GM18526 (cell line): ENCODE results near the gene ADCY7.

Experiments used
- POLR2A ChIP-seq: IDR thresholded peaks from 3 replicates; pipeline ENCODE4 v1.6.1; 2011; ENCODE audit not compliant: insufficient read length; ENCODE audit errors: extremely low read depth

Gene ADCY7

DNA sequence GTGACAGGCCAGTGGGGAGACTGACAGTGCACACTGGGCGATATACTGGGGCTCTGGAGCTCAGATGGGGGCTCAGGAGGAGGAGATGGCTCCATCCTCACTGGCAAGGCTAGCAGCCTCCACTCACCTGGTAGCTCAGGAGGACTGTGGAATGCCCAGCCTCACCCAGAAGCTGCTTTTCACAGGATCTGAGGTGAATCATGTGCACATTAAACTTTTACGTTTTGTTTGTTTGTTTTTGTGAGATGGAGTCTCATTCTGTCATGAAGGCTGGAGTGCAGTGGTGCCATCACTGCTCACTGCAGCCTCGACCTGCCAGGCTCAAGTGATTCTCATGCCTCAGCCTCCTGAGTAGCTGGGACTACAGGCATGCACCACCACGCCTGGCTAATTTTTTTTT, 28.6 kb downstream of the ADCY7 start:
- no peak for TF ChIP-seq POLR2A

DNA sequence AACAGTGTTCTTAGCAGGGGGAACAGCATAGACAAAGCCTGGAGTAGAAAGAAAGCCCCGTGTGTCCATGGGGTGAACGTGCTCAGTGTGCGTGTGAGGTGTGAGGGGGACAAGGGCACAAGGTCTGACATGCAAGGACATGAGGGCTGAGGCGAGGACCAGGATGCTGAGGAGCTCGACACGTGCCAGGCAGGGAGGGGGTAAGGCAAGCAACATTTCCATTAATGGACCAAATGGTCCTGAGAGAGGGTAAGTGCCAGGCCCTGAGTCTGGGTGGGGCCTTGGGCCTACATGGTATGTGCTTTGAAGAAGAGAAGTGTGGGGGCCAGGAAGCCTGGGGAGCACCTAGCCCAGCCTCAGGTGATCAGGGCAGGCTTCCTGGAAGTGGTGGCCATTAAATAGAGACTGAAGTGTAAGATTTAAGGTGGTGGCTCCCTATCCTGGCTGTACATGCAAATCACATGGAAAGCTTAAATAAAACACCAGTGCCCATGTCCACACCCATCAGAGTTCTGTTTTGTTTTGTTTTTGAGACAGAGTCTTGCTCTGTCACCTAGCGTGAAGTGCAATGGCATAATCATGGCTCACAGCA, 29.3 kb downstream of the ADCY7 start:
- no peak for TF ChIP-seq POLR2A

DNA sequence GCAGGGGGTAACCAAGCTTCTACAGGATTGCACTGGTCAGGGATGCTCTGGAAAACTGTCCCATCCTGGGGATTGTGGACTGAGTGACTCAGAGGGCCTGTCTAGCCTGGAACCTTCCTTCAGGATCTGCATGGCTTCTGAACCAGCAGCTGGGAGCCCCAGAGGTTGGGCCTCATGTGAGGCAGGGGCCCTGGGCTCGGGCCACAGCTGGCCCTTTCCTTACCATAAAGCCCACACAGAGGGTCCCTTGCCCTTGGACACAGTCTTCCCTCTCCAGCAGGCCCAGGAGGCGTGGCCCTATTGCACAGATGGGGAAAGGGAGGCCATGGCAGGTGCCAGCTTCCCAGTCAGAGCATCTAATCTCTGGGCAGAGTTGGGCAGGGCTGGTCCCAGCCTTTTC, 30.5 kb downstream of the ADCY7 start:
- no peak for TF ChIP-seq POLR2A

DNA sequence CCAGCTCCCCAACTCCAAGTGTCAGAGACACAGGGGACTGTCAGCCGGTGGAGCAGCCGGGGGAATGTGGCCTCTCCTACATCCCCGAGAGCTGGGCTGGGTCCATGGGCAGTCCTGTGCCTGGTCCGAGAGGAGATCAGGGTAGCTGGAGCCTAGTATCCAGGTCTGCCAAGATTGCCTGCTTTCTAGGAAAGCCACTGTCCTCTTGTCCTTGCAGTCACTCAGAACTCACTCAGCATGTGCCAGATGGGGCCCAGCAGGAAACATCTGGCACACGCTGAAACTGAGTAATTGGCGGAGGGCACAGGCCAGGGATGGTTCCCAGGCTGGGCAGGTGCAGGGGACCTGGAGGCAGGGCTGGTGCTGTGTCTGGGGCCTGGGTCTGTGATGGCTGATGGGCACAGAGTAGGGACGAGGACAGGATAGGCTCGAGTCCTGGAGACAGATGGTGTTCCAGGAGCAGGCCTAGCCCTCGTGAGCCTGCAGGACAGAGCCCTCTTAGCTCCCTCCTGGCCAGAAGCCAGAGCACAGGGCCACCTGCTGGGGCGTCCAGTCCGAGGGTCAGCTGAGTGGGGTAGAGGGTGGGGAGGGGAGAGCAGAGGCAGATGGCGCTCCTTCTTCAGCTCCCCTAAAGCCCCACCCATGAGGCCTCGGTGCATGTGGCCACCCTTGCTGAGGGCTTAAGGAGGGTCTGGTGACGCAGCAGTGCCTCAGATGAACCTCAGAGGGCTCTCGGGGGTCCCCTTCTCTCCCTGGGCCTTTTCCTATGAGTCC, 31.1 kb downstream of the ADCY7 start:
- TF ChIP-seq POLR2A, result no peak

DNA sequence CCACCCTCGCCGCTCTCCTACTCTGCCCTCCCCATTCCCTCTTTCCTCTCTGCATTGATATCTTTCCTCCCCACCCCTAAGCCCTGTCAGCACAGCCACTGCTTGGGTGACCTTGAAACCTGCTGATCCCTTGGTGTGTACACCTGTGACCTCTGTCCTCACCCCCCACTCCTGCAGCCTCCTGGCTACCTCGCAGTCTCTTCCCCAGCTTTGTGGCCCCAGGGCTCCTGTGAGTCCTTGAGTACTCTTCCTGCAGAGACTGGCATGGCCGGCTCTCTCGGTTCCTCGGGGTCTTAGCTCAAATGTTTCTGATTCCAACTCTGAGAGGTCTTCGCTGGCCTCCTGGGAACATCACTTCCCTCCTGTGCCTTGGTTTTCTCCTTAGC, 31.7 kb downstream of the ADCY7 start:
- TF ChIP-seq POLR2A, result no peak

DNA sequence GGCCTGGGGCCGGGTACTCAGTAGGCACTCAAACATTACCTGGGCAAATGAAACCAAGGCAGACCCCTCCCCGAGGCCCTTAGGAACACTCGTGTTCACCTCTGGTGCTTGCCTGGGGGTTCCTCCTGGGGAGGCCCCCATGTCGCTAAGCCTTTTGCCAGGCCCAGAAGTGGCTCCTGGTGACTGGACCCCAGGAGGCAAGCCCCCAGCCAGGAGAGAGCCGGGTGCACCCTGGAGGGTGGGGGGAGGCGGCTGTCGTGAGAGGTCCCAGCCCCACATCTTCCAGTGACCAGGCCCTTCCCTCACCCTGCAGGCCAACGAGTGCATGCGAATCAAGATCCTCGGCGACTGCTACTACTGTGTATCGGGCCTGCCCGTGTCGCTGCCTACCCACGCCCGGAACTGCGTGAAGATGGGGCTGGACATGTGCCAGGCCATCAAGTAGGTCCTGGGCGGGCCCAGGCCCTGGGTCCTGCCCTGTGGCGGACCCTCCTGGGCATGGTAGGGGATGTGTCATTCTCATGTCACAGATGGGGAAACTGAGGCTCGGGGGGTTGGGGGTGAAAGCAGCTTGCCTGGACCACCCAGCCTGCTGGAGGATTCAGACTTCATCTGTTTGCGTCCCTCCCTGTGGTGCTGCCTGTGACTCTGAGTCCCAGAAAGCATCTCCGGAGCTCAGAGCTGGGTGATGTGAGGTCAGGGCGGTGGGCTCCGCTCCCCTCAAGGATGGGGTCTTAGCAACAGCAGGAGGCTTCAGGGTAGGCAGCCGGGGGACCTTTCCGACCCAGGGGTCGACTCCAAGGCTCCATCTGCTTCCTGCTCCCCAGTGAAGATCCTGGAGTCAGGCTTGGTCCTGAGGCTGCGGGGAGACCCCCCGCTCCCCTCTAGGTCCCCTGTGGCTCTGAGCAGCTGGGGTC, 32.5 kb downstream of the ADCY7 start:
- no peak for TF ChIP-seq POLR2A

DNA sequence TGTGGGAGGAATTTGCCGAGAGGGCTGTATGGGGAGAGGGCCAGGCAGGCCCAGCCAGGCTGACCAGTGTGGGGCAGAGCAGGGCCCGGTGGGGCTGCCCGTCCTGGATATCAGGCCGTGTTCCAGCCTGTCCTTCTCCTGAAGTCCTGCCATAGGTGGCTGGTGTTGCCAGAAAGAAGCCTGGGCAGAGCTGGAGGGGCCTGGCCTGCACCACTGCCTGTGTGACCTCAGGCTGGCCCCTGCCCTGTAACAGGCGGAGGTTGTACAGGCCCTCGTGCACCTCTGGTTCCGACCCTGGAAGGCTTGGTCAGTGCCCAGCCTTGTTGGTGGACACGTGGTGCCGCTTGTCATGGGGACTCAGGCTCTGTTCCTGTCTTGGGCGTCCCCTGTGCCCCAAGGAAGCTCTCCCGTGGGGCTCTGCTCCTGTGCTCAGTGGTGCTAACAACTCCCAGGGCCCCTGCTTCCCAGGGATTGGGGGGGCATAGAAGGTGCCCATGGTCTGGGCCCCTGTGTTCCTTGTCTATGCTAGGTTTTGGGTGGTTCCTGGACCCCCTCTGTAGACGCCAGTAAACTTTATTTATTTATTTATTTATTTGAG, 33.3 kb downstream of the ADCY7 start:
- no peak for TF ChIP-seq POLR2A

DNA sequence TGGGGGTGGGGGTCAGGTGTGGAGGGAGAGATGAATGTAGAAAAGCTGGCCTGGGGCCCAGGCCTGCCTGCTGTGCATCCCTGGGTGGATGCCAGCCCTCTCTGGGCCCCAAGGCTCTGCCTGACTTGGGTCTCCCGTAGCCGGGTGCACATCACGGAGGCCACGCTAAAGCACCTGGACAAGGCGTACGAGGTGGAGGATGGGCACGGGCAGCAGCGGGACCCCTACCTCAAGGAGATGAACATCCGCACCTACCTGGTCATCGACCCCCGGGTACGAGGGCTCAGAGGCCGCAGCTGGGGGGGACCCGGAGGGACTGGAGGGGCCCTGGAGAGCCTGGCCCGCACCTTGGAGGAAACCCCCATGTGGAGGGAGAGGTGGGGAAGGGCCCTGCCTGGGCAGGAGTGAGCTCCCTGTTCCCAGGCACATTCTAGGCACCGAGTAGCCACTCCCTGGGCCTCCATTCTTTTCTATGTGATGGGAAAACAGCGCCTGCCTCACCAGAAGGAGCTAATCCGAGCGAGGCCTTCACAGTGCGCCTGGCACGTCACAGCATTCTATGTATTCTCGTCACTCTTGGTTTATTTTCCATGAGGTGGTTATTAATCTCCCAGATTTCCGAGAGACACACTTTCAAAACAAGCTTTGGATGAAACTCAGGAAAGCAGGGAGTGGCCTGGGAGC, 34.7 kb downstream of the ADCY7 start:
- no peak for TF ChIP-seq POLR2A

DNA sequence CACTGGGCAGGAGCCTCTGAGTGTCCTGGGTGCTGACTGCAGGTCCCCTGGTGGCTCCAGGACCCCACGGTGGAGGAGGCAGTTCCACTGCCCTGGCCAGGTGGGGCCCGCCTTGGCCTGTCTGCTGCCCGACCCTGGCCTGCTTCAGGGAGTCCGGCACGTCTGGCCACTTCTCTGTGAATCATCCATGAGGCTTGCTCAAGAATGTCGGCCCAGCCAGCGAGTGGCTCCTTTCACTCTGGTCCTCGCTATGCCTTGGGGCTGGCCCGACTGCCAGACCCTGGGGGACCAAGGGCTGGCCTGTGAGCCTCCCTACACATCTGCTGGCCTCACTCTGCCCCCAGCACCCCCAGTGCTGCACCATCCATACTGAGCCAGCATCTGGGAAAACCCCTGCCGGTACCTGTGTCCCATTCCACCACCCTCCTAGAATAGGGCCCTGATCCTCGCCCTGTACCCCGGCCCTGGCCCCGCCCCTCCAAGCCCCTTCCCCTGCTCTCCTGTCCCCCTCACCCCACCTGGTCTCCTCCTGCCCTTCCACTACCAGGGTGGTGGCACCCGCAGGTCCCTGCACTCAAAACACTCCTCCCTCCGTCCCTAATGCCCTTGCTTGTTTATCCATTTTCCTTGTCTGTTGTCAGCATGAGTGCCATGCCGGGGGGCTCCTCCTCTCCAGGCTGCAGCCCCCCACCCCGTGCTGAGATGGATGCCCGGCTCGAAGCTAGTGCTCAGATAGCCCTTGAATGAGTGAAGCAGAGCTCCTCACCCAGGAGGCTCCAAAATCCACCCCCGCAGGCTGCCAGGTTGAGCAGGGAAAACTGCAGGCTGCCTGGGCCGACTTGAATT, 35.5 kb downstream of the ADCY7 start:
- TF ChIP-seq POLR2A, result no peak

DNA sequence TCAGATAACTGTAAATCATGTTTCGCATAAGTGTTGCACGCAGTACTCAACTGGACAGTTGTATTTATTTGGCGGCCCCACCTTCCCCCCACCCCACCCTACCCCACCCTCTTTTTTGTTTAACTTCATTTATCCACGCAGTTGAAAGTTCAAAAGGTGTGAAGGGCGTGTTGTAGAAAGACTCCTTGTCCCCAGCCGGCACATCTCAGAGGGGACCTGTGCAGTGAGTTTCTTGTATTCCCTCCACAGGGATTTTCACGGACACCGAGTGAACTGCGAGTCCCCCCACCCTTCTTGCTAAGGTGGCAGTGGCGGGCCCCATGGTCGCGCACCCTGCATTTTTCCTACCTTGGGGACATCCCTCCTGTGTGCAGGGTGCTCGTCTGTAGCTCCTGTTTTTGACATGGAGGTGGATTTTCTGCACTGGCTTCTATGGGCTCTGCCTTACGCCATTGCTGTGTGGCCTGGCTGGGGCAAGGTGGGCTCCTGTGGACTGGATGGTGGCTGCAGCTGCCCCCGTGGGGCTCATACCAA, 36.2 kb downstream of the ADCY7 start:
- TF ChIP-seq POLR2A, result no peak

DNA sequence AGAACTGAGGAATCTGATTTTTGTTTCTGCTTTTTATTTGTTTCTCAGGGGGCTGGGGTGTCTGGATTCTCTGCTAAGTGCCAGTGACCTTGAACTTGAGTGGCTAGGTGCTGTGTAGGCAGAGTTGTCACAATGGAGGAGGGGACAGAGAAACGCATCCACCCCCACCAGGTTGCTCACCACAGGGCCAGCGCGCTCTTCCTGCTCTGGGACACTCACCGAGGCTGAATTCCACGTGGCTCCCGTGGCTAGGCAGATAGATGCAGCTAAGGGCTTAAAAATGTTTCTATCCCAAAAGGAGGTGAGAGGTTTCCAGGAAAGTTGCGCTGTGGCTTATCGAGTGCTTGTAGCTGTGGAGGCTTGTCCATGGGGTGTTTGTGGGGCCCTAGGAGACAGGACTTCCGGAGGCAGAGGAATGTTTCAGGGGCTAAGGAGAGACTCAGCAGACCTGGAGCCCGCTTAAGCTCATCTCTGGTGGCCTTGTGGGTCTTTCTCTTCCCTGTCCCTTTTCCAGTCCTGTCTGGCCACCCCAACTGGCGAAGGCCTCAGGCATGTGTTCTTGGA, 36.8 kb downstream of the ADCY7 start:
- no peak for TF ChIP-seq POLR2A

DNA sequence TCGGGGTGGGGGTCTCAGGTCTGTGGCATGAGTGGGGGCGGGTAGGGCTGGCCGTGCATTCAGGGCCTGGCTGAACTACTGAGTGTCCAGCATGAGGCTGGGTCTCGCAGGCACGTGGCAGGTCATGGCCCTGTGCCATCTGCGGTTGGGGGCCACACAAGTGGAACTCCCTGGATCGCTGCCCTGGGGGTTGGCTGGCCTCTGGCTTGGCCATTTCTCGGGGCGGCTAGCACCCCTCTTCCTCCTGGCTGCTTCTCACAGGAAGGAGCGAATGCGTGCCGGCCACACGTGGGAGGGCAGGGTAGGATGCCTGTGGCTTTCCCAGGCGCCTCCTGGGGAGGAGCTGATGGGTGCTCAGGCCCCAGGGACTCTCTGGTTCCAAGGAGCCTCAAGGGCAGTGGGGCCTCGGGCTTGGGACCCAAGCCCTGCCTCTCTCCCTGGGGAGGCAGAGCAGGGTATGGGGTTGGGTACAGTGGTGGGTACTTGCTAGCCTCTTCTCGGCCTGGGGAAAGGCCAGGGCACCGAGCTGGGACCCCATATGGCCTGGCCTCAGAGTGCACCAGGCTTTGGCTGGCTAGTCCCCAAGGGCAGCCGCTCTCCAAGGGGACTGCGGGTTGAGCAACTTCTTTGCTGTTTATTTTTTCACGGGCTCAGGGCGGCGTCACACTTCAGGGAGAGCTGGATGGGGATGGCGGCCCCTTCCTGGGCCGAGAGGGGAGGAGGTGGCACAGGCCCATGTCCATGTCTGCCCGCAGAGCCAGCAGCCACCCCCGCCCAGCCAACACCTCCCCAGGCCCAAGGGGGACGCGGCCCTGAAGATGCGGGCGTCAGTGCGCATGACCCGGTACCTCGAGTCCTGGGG, 37.5 kb downstream of the ADCY7 start:
- no peak for TF ChIP-seq POLR2A
